CD4-positive, alpha-beta T cell treated with Interleukin-17A for 4 hours (primary cell): ENCODE measurements around the gene MAN1C1.

ENCODE experiments used
- DNase-seq: peaks from one replicate; pipeline ENCODE4 v3.0.0-alpha.2; 2020; ENCODE audit warnings: mixed read lengths

The MAN1C1 gene

GRCh38 chr1:25819491-25820246 lies 203.1 kb downstream of the MAN1C1 start, which contains the start of gene MTFR1L:
Gene MTFR1L, plus strand, starts transcription at chr1:25819954. Its CDS starts 3,151 bp downstream, at chr1:25823105.
- DNase-seq: peak; percentile 96

- DNase-seq: peak; percentile 75
These were observed 203.9 kb downstream of the MAN1C1 start for GRCh38 chr1:25820247-25821111.

- DNase-seq: peak; percentile 18
These were observed 204.5 kb downstream of the MAN1C1 start for GRCh38 chr1:25821112-25821476.

GRCh38 chr1:25821630-25822091 lies 205.1 kb downstream of the MAN1C1 start:
- no peak for DNase-seq

- DNase-seq: no peak
These were observed 209.0 kb downstream of the MAN1C1 start for GRCh38 chr1:25825605-25826004.

- no peak for DNase-seq
These were observed 210.0 kb downstream of the MAN1C1 start for GRCh38 chr1:25826571-25826970.

- DNase-seq: no peak
These were observed 211.9 kb downstream of the MAN1C1 start for GRCh38 chr1:25828491-25828890.

GRCh38 chr1:25829046-25829445 lies 212.5 kb downstream of the MAN1C1 start:
- no peak for DNase-seq

GRCh38 chr1:25831569-25832196 lies 215.1 kb downstream of the MAN1C1 start:
- no peak for DNase-seq

- no peak for DNase-seq
These were observed 215.9 kb downstream of the MAN1C1 start for GRCh38 chr1:25832336-25833037.

GRCh38 chr1:25833158-25833557 lies 216.6 kb downstream of the MAN1C1 start:
- no peak for DNase-seq
